ENCODE data around the gene RIBC2.

The RIBC2 gene

DNA sequence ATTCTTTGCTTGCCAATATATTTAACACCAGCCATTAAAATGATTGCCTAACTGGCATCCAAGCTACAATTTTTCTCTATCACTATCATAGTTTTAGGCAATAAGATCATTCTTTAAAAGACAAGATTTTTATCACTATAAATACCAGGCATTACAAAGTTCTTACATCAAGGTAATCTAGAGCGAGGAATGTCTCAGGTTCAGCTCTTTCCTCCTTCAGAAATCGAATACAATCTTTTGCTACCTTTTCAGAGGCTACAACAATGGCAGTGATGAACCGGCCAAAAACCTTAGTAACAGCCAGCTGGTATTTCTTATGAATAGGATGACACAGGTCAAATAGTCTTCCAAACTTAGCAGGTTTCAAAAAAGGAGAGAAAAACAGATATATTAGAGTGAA lies 23.9 kb upstream of the RIBC2 start:
- ChIA-PET POLR2A (no interaction called here), CTCF (interaction anchor here (2.3 kb wide), 1 partner anchor 20 kb away, joined by 5 read pairs; no protein-coding TSS in a partner anchor)
- no peak for DNase-seq
- H3K36me3 ChIP-seq (ENCODE audit: control insufficient read depth in 4 of 4, insufficient read depth in 4 of 4, low read length in 3 of 4), result no peaks in the 10 kb centered on the region
- no CpG with 5 or more reads among the region's 3 CpGs for WGBS (ENCODE audit: insufficient coverage)
- H3K4me3 ChIP-seq (ENCODE audit: control insufficient read depth in 1 of 7, extremely low read depth in 1 of 7, insufficient read depth in 4 of 7, low read depth in 2 of 7, low read length in 6 of 7), result no peak overlapping the region
- peaks cover 0 to 2% (median 0%) of the 10 kb centered on the region in 5 experiments for H3K27me3 ChIP-seq (replicated peaks in 2 of 5; ENCODE audit: control insufficient read depth in 4 of 5, insufficient read depth in 5 of 5, low read length in 4 of 5)
- no peak overlapping the region for H3K27ac ChIP-seq (ENCODE audit: insufficient read depth in 1 of 2, low read depth in 1 of 2, low read length in 2 of 2, poor library complexity in 1 of 2, severe bottlenecking in 2 of 2)
- H3K9me3 ChIP-seq (ENCODE audit: control extremely low read depth in 1 of 5, control insufficient read depth in 4 of 5, insufficient read depth in 2 of 5, low read depth in 1 of 5, low read length in 4 of 5), result no peaks in the 10 kb centered on the region
- H3K4me1 ChIP-seq (ENCODE audit: control extremely low read depth in 1 of 4, control insufficient read depth in 4 of 4, insufficient read depth in 4 of 4, low read length in 3 of 4), result no peaks in the 10 kb centered on the region

DNA sequence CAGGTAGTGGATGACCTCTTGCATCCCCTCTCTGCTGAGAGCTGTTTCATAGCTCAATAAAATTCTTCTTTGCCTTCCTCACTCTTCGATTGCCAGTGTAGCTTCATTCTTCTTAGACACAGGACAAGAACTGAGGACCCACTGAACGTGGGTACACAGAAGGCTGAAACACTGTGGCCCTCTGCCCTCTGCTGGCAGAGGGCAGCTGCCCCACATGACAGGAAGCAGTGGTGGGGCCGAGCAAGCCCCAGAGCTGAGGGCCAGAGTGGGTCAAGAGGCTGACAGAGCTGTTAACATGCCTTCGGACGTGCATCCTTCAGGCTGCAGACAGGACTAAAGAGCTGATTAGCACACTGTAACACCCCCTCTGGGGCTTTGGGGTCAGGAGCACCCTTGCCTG lies 15.7 kb upstream of the RIBC2 start:
- Histone ChIP-seq H3K36me3 (ENCODE audit: control insufficient read depth in 4 of 4, insufficient read depth in 4 of 4, low read length in 3 of 4) (no peaks in the 10 kb centered on the region), H3K27me3 (replicated peaks in 2 of 5; ENCODE audit: control insufficient read depth in 4 of 5, insufficient read depth in 5 of 5, low read length in 4 of 5) (no peaks in the 10 kb centered on the region), H3K4me3 (ENCODE audit: control insufficient read depth in 1 of 7, extremely low read depth in 1 of 7, insufficient read depth in 4 of 7, low read depth in 2 of 7, low read length in 6 of 7) (no peak overlapping the region), H3K9me3 (ENCODE audit: control extremely low read depth in 1 of 5, control insufficient read depth in 4 of 5, insufficient read depth in 2 of 5, low read depth in 1 of 5, low read length in 4 of 5) (peaks cover 0 to 5% (median 3%) of the 10 kb centered on the region in 5 experiments), H3K4me1 (ENCODE audit: control extremely low read depth in 1 of 4, control insufficient read depth in 4 of 4, insufficient read depth in 4 of 4, low read length in 3 of 4) (no peaks in the 10 kb centered on the region), H3K27ac (ENCODE audit: insufficient read depth in 1 of 2, low read depth in 1 of 2, low read length in 2 of 2, poor library complexity in 1 of 2, severe bottlenecking in 2 of 2) (no peak overlapping the region)
- ChIA-PET POLR2A (no interaction called here), CTCF (interaction anchor here (0.8 to 1.0 kb wide), 2 partner anchors 18 to 61 kb away, joined by 3 read pairs; no protein-coding TSS in a partner anchor)
- no peak for DNase-seq
- 84% methylated on average over 5 of the region's 5 CpGs for WGBS (ENCODE audit: insufficient coverage)

DNA sequence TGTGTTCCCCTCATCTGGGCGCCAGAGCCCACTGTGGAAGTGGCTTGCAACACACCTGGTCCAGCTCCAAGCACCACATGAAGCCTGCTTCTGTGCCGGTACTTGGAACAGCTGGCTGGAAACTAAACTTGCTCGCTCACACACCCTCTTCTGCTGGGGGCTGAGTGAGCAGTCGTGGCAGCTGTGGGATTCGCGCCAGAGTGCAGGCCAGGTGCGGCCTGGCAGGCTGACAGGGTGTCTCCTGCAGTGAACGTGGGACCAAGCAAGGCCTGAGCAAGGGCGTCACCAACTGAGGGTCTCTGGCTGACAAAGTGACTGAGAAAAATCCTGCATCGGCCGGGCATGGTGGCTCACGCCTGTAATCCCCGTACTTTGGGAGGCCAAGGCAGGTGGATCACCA lies 15.3 kb upstream of the RIBC2 start:
- no peaks in the 10 kb centered on the region for H3K36me3 ChIP-seq (ENCODE audit: control insufficient read depth in 4 of 4, insufficient read depth in 4 of 4, low read length in 3 of 4)
- H3K9me3 ChIP-seq (ENCODE audit: control extremely low read depth in 1 of 5, control insufficient read depth in 4 of 5, insufficient read depth in 2 of 5, low read depth in 1 of 5, low read length in 4 of 5), result peaks cover 0 to 5% (median 3%) of the 10 kb centered on the region in 5 experiments
- no peak for DNase-seq
- 95% methylated on average over 13 of the region's 13 CpGs for WGBS (ENCODE audit: insufficient coverage)
- no peak overlapping the region for H3K4me3 ChIP-seq (ENCODE audit: control insufficient read depth in 1 of 7, extremely low read depth in 1 of 7, insufficient read depth in 4 of 7, low read depth in 2 of 7, low read length in 6 of 7)
- ChIA-PET POLR2A (no interaction called here), CTCF (interaction anchor here (0.8 kb wide), 1 partner anchor 62 kb away, joined by 3 read pairs; no protein-coding TSS in a partner anchor)
- no peaks in the 10 kb centered on the region for H3K4me1 ChIP-seq (ENCODE audit: control extremely low read depth in 1 of 4, control insufficient read depth in 4 of 4, insufficient read depth in 4 of 4, low read length in 3 of 4)
- no peaks in the 10 kb centered on the region for H3K27me3 ChIP-seq (replicated peaks in 2 of 5; ENCODE audit: control insufficient read depth in 4 of 5, insufficient read depth in 5 of 5, low read length in 4 of 5)
- H3K27ac ChIP-seq (ENCODE audit: insufficient read depth in 1 of 2, low read depth in 1 of 2, low read length in 2 of 2, poor library complexity in 1 of 2, severe bottlenecking in 2 of 2), result no peak overlapping the region

DNA sequence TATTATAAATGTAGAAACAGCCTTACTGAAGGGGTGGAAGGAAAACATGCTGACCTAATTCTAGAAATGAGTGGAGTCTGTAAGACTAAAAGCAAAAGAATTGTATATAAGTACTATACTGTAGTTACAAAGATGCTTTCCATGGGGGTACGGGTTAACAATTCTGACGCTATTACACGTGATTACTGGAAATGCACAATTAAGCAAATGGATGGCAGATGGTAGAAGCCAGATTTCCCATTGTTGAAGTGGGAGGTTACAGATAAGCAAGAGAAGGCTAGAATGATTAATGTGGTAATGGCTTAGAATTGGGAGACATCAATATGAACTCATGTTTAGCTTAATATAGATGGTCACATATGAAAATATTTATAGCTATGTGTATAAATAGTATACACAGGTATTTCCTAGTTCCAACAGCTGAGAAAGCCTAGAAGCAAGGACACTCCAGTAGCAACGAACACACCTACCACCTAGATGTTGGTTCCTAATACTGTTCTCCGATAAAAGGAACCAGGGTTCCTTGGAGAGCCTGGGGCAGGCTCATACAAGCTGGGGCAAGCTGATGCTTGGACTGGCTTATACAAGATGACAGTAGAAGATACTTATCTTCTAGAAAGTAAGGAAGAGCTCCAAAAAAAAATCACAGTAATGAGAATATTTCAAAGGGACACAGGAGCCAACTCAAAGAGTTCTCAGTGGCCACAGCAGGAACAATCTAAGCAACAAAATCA lies 13.6 kb upstream of the RIBC2 start:
- Histone ChIP-seq H3K36me3 (ENCODE audit: control insufficient read depth in 4 of 4, insufficient read depth in 4 of 4, low read length in 3 of 4) (no peaks in the 10 kb centered on the region), H3K27ac (ENCODE audit: insufficient read depth in 1 of 2, low read depth in 1 of 2, low read length in 2 of 2, poor library complexity in 1 of 2, severe bottlenecking in 2 of 2) (no peak overlapping the region), H3K9me3 (ENCODE audit: control extremely low read depth in 1 of 5, control insufficient read depth in 4 of 5, insufficient read depth in 2 of 5, low read depth in 1 of 5, low read length in 4 of 5) (peaks cover 0 to 5% (median 3%) of the 10 kb centered on the region in 5 experiments), H3K4me1 (ENCODE audit: control extremely low read depth in 1 of 4, control insufficient read depth in 4 of 4, insufficient read depth in 4 of 4, low read length in 3 of 4) (no peaks in the 10 kb centered on the region), H3K27me3 (replicated peaks in 2 of 5; ENCODE audit: control insufficient read depth in 4 of 5, insufficient read depth in 5 of 5, low read length in 4 of 5) (no peaks in the 10 kb centered on the region), H3K4me3 (ENCODE audit: control insufficient read depth in 1 of 7, extremely low read depth in 1 of 7, insufficient read depth in 4 of 7, low read depth in 2 of 7, low read length in 6 of 7) (no peak overlapping the region)
- 97% methylated on average over 5 of the region's 5 CpGs for WGBS (ENCODE audit: insufficient coverage)
- ChIA-PET POLR2A (no interaction called here), CTCF (no interaction called here)
- DNase-seq, result no peak

DNA sequence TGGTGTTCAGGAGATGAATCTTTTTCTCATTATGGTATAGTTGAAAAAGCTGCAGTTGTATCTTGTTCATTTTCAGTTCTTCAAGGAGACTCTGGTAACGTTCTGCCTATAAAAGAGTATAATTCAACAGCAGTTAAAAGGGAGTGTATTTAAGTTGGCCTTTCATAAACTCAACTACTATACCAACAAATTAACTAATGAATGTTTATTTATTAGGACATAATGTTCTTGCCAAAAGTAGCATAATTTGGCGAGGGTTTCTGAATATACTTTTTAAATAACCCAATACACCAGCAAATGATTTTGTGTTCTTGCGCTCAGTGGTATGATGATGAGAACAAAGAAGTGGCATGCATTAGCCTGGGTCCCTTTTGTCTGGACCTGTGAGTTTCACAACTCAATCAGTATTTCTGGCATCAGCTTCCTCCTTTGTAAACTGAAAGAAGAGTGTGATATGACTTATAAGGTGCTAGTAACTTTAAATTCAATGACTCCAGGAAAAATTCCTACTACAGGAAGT lies 11.0 kb upstream of the RIBC2 start:
- ChIA-PET POLR2A (no interaction called here), CTCF (interaction anchor here (0.9 to 1.1 kb wide), 2 partner anchors 11 to 31 kb away, joined by 3 to 4 read pairs; partner anchors contain the start of genes RIBC2 and SMC1B)
- Histone ChIP-seq H3K27ac (ENCODE audit: insufficient read depth in 1 of 2, low read depth in 1 of 2, low read length in 2 of 2, poor library complexity in 1 of 2, severe bottlenecking in 2 of 2) (no peak overlapping the region), H3K4me1 (ENCODE audit: control extremely low read depth in 1 of 4, control insufficient read depth in 4 of 4, insufficient read depth in 4 of 4, low read length in 3 of 4) (no peaks in the 10 kb centered on the region), H3K36me3 (ENCODE audit: control insufficient read depth in 4 of 4, insufficient read depth in 4 of 4, low read length in 3 of 4) (no peaks in the 10 kb centered on the region), H3K27me3 (replicated peaks in 2 of 5; ENCODE audit: control insufficient read depth in 4 of 5, insufficient read depth in 5 of 5, low read length in 4 of 5) (no peaks in the 10 kb centered on the region), H3K9me3 (ENCODE audit: control extremely low read depth in 1 of 5, control insufficient read depth in 4 of 5, insufficient read depth in 2 of 5, low read depth in 1 of 5, low read length in 4 of 5) (peaks cover 0 to 4% (median under 1%) of the 10 kb centered on the region in 5 experiments), H3K4me3 (ENCODE audit: control insufficient read depth in 1 of 7, extremely low read depth in 1 of 7, insufficient read depth in 4 of 7, low read depth in 2 of 7, low read length in 6 of 7) (no peak overlapping the region)
- WGBS (ENCODE audit: insufficient coverage), result no CpG with 5 or more reads among the region's 3 CpGs
- DNase-seq, result no peak

DNA sequence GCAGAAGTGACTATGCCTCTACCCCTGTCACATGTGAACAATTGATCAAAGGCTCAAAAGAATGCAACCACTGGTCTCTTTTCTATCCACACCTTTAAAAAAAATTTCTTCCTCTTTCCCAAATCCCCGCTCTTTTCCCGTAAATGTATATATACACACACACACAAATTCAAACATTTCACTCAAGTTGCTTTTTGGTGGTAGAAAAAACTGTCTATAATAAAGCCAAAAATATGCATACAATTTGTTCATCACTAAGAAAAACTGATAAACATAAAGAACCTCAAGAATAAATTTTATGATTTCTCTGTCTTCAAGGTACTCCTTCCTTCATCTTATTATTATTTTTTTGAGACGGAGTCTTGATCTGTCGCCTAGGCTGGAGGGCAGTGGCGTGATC lies 5.7 kb upstream of the RIBC2 start:
- DNase-seq, result no peak
- Histone ChIP-seq H3K27ac (ENCODE audit: insufficient read depth in 1 of 2, low read depth in 1 of 2, low read length in 2 of 2, poor library complexity in 1 of 2, severe bottlenecking in 2 of 2) (no peak overlapping the region), H3K36me3 (ENCODE audit: control insufficient read depth in 4 of 4, insufficient read depth in 4 of 4, low read length in 3 of 4) (no peaks in the 10 kb centered on the region), H3K9me3 (ENCODE audit: control extremely low read depth in 1 of 5, control insufficient read depth in 4 of 5, insufficient read depth in 2 of 5, low read depth in 1 of 5, low read length in 4 of 5) (no peaks in the 10 kb centered on the region), H3K4me3 (ENCODE audit: control insufficient read depth in 1 of 7, extremely low read depth in 1 of 7, insufficient read depth in 4 of 7, low read depth in 2 of 7, low read length in 6 of 7) (no peak overlapping the region), H3K27me3 (replicated peaks in 2 of 5; ENCODE audit: control insufficient read depth in 4 of 5, insufficient read depth in 5 of 5, low read length in 4 of 5) (no peaks in the 10 kb centered on the region), H3K4me1 (ENCODE audit: control extremely low read depth in 1 of 4, control insufficient read depth in 4 of 4, insufficient read depth in 4 of 4, low read length in 3 of 4) (no peaks in the 10 kb centered on the region)
- 100% methylated on average over 1 of the region's 5 CpGs for WGBS (ENCODE audit: insufficient coverage)
- CTCF ChIA-PET, result interaction anchor here (1.0 to 1.6 kb wide), 2 partner anchors 14 to 72 kb away, joined by 3 read pairs; no protein-coding TSS in a partner anchor
- POLR2A ChIA-PET, result no interaction called here

DNA sequence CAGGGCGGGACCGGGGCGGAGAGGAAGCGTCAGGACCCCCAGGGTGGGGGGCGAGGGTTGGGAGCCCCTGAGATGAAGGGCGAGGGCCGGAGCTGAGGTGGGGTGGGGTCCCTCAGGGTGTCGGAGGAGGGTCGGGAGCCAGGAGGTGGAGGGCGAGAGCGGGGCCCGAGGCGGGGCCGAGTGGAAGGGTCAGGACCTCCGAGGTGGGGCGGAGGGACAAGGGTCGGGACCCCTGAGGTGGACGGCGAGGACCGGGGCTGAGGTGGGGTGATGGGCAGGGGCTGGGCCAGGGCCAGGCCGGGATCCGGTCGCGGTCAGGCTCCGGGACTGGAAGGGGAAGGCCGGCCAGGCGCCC lies 503 bp upstream of the RIBC2 start:
- 86% methylated on average over 19 of the region's 27 CpGs for WGBS (ENCODE audit: insufficient coverage)
- Histone ChIP-seq H3K4me1 (ENCODE audit: control extremely low read depth in 1 of 4, control insufficient read depth in 4 of 4, insufficient read depth in 4 of 4, low read length in 3 of 4) (peaks cover 0 to 14% (median 9%) of the 10 kb centered on the region in 4 experiments), H3K36me3 (ENCODE audit: control insufficient read depth in 4 of 4, insufficient read depth in 4 of 4, low read length in 3 of 4) (peaks cover 0 to under 1% (median 0%) of the 10 kb centered on the region in 4 experiments), H3K4me3 (ENCODE audit: control insufficient read depth in 1 of 7, extremely low read depth in 1 of 7, insufficient read depth in 4 of 7, low read depth in 2 of 7, low read length in 6 of 7) (peak overlapping the region in 3 of 7 experiments; percentile 32 to 64 (median 52)), H3K9me3 (ENCODE audit: control extremely low read depth in 1 of 5, control insufficient read depth in 4 of 5, insufficient read depth in 2 of 5, low read depth in 1 of 5, low read length in 4 of 5) (no peaks in the 10 kb centered on the region), H3K27me3 (replicated peaks in 2 of 5; ENCODE audit: control insufficient read depth in 4 of 5, insufficient read depth in 5 of 5, low read length in 4 of 5) (no peaks in the 10 kb centered on the region), H3K27ac (ENCODE audit: insufficient read depth in 1 of 2, low read depth in 1 of 2, low read length in 2 of 2, poor library complexity in 1 of 2, severe bottlenecking in 2 of 2) (no peak overlapping the region)
- CTCF ChIA-PET, result interaction anchor here (1.4 to 1.7 kb wide), 3 partner anchors 21 to 77 kb away, joined by 3 to 4 read pairs (median 4); no protein-coding TSS in a partner anchor
- no peak for DNase-seq
- POLR2A ChIA-PET, result no interaction called here

Data from common myeloid progenitor, CD34-positive (primary cell).